Stimulated activated CD4-positive, alpha-beta T cell treated with anti-CD3 and anti-CD28 coated beads, Interleukin-2, amount 100 ng/mL, for 48 hours (primary cell): ENCODE results near the gene OSGIN1.
"Not testable (repeated sequence)": the region's sequence is repeated elsewhere in the genome, so short reads cannot be mapped to it uniquely, and the experiment has no call there.

Source experiments
- DNase-seq, 2 donors: peaks; one replicate each; pipeline ENCODE4 v3.0.0-alpha.2; 2020

The OSGIN1 gene

DNA sequence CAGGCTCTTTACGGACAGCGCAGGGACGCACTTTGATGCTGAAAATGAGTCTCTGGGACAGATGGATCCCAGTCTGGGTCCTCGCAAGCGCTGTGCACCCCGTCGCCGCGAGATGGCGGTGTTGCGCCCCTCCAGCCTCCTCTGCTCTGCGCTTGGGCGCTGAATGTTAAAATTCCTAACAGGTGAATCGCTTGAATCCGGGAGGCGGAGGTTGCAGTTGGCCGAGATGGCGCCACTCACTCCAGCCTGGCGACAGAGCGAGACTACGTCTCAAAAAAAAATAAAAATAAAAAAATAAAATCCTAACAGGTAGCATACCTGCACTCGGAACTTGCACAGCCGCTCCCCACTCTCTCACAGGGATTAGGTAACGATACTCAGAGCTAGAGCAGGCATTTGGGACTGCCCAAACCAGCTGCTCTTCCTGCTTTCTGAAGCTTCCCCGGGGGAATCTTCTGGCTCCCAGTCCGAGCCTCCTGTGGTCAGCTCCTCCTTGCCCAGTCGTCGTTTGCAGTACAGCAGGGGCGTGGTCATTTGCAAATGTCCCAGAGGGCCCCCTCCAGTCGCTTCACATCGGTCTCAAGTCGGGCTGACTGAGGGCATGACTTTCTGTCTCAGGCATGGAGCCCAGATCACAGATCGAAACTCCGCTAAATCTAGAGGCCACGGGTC lies 26.2 kb upstream of the OSGIN1 start:
- DNase-seq: peak; percentile 64 to 76

- no peak for DNase-seq
Measured at GRCh38 chr16:83928341-83929055, 24.5 kb upstream of the OSGIN1 start.

DNA sequence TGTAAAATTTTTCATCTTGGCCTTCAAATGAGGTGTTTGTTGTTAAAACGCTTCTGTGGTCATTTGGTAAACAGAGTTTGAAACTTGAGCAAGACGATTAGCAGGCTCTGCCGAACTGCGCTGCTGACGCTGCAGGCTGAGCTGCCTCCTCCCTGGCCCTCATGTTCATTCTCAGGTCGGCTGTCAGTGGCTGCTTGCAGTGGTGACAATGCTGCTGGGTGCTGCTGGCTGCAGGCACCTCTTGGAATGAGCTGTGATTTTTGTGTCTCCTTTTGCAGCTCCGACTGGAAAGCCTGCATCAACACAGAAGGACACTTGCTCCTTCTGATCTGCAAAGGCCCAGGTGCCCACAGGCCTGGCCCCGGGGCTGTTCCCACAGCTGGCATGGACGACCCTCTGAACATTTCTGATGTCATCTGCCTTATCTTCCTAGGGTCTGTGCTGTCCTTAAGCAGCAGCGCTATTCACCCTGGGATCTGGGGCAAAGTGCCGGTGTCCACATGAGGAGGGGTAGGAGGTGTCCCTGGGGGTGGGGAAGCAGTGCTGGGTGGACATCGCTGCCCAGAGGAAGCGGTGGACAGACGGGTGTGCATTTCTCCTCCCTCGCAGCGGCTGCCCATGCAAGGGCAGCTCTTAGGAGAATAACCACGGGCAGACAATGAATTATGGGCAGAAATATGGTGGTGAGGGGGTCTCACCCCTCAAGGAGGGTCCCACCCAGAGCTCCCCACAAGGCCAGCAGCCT lies 23.1 kb upstream of the OSGIN1 start:
- DNase-seq: no peak

DNA sequence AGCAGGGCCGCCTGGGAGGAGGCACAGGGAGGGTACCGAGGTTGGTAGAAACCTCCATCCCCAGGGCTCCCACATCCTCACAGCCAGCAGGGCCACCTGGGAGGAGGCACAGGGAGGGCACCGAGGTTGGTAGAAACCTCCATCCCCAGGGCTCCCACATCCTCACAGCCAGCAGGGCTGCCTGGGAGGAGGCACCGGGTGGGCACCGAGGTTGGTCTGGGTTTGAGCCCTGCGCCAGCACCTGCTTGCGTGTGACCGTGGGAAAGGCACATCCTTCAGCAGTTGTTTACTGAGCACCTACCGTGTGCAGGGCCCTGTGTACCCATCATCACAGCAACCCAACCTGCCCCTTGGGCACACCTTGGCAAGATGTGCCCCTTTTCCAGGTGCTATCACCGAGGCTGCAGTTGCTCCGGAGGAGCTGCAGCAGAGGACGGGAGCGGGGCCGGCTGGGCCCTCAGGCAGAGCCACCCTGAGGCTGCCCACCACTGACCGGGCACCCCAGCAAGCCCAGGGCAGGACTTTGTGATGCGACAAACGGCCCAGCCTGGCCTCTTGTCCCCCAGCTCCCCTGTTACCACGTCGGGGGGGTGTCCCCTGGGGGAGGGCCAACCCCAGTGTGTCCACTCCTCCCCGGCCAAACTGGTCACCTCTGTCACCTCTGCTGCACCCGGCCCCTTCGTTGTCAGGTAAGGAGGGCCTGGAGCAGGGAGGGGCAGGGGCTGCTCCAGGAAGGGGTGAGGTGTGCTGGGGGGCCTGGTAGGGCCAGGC lies 22.1 kb upstream of the OSGIN1 start:
- DNase-seq: no peak

DNA sequence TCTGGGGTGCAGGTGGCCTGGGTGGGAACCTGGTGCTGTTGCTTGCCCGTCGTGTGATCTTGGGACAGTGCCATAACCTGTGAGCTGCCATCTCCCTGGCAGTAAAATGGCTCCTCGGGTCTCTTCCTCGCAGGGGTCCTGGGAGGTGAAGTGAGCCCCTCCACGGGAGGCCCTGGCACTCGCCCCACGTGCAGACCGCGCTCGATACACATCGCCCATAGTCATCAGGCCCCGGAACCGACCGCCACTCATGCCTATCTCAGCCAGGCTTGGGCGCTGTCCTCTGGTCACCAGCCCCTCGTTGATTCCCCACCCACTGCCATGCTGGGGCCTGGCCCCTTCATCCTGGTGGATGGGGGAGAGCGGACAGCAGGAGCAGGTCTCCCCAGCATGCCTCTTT lies 21.5 kb upstream of the OSGIN1 start:
- DNase-seq: no peak

- no peak for DNase-seq
Measured at GRCh38 chr16:83932304-83932703, 20.7 kb upstream of the OSGIN1 start.

DNA sequence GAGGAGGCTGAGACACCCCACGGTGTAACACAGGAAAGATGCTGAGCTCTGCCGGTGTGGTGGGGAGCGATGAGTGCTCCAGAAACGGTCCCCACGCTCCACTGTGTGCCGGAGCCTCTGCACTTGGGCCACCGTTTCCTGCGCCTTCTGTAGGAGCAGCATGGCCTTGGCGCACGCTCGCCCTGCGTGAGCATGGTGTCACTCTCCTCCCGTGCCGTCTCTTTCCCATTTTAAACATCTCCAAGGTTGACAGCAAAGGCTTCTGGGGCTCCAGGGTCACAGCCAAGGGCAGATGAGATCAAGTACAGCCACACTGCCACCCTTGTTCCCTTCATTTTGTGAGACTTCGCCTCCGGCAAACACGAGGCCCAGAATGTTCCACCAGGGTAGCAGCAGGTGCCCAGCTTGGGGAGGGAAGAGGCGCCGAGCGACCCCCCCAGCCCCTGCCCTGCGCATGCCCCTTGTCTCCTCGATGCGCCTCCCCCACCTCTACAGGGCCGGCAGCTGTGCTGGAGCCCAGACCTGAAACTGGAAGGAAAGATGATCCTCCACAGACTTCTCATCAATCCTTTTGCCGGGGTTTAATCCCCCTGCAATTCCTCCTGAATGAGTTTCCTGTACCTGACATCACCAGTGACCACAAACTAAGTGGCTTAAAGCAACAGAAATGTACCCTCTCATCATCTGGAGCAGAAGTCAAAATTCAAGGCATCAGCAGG lies 19.9 kb upstream of the OSGIN1 start:
- DNase-seq: no peak

GRCh38 chr16:83933885-83934683 lies 19.0 kb upstream of the OSGIN1 start:
- no peak for DNase-seq

GRCh38 chr16:83934684-83934977 lies 18.4 kb upstream of the OSGIN1 start:
- DNase-seq: no peak

- no peak for DNase-seq
Measured at GRCh38 chr16:83935005-83935857, 17.8 kb upstream of the OSGIN1 start.

DNA sequence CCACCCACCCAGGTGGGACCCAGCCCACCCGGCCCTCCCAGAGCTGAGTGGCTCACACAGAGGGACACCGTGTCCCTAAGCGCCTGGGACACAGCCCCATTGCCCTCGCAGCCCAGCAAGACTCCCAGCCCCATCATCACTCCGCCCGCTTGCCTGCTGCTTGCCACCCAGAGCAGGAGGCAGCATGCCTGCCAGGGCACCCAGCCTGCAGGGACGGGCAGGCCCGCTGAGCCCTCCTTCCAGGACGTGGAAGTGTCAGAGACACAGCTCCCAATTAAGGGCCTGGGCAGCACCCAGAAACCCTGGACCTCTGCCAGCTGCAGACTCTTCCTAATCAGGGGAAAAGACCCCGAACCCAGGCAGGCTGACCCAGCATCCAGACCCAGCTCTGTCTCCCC lies 17.2 kb upstream of the OSGIN1 start:
- DNase-seq: no peak

- DNase-seq: no peak
Measured at GRCh38 chr16:83936581-83937165, 16.4 kb upstream of the OSGIN1 start.

- DNase-seq: no peak
Measured at GRCh38 chr16:83937267-83937666, 15.8 kb upstream of the OSGIN1 start.

- no peak for DNase-seq
Measured at GRCh38 chr16:83937922-83938885, 14.8 kb upstream of the OSGIN1 start.

GRCh38 chr16:83939266-83939855 lies 13.7 kb upstream of the OSGIN1 start:
- DNase-seq: no peak

DNA sequence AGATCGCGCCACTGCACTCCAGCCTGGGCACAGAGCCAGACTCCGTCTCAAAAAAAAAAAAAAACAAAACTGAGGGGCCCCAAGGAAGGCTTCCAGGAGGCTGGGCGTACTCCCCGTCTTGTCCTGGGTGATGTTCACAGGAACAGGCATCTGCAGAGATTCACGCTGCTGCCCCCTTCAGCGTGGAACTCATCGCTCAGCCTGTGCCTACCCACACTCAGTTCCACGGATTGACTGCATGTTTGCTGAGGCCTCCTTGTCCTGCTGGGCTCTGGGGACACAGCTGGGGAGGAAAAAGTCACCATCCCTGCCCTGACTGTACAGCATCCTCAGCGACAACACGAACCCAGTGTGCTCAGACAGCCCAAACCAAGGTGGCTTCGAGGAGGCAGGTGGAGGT lies 12.9 kb upstream of the OSGIN1 start:
- no peak for DNase-seq

DNA sequence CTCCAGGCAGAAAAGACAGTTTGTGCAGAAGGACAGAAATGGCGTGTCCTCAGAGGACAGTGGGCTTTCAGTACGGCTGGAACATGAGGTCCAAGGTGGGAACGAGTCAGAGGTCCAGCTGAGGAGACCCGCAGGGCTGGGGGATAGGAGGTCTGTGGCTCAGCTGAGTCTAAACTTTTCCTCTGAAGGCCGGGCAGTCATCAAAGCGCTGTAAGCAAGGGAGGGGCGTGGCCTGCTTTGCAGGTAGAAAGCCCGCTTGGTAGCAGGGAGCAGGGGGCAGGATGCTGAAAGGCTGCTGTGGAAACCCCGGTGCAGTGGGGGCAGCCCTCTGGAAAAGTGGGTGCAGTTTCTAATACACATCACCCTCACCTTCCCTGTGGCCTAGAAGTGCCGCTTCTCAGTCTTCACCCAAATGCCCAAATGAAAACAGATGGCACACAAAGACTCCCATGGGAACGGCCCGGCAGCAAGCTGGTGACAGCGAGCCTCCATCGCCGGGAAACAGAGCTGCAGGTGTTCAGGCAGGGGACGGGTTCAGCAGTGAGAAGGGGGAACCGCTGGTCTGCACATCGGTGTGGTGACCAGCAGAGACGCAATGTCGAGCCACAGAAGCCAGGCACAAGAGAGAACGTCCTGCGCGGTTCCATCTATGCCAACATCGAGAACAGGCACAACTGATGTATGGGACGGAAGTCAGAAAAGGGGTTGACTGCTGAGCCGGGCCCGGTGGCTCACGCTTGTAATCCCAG lies 12.2 kb upstream of the OSGIN1 start:
- no peak for DNase-seq

- DNase-seq: not testable (repeated sequence)
Measured at GRCh38 chr16:83941546-83941945, 11.5 kb upstream of the OSGIN1 start.
